H1 (cell line): Measurements from ENCODE around the gene LRG1. TPM values are rescaled to one million over a fixed set of nuclear protein-coding genes. Genes with fewer than 3 reads are reported as not detected.

Experiments used
- RFX5 ChIP-seq: IDR thresholded peaks from 2 replicates; pipeline ENCODE4 v1.6.1; 2011; ENCODE audit warnings: low read depth, low read length, improper control_type of control experiment, borderline replicate concordance
- TAF1 ChIP-seq: IDR thresholded peaks from 2 replicates; pipeline ENCODE4 v1.6.1; 2011; ENCODE audit warnings: mild to moderate bottlenecking, low read depth, low read length
- polyA plus RNA-seq, 7 experiments: library from polyadenylated mRNA; depleted of rRNA in 3 of 7; stranded (reverse) in 5 of 7; unstranded in 2 of 7; fragments of >200 nt in 5 of 7; fragments of 200-250 nt in 2 of 7; gene quantifications; 1 replicate in 5 of 7; 2 replicates in 1 of 7; 4 replicates in 1 of 7; pipeline versions ENCODE4 v1.2.1 to v1.2.3, GENCODE V29; 2011 to 2013; ENCODE audit warnings: missing spikeins in 2 of 7, mixed read lengths in 2 of 7
- total RNA-seq: library from RNA; stranded (reverse); fragmentation: NEBNext Ultra II Directional; extraction: Animal tissue kit (Norgen Biotek cat#: 25700); gene quantifications from 2 replicates; pipeline ENCODE4 v1.2.1, GENCODE V29; 2021

The LRG1 gene
- total and polyA plus RNA-seq, 2 of the 8 experiments (the other 6 are each of a cell fraction or from before 2014, with no cell fraction given), result 0.48 to 0.79 TPM

DNA sequence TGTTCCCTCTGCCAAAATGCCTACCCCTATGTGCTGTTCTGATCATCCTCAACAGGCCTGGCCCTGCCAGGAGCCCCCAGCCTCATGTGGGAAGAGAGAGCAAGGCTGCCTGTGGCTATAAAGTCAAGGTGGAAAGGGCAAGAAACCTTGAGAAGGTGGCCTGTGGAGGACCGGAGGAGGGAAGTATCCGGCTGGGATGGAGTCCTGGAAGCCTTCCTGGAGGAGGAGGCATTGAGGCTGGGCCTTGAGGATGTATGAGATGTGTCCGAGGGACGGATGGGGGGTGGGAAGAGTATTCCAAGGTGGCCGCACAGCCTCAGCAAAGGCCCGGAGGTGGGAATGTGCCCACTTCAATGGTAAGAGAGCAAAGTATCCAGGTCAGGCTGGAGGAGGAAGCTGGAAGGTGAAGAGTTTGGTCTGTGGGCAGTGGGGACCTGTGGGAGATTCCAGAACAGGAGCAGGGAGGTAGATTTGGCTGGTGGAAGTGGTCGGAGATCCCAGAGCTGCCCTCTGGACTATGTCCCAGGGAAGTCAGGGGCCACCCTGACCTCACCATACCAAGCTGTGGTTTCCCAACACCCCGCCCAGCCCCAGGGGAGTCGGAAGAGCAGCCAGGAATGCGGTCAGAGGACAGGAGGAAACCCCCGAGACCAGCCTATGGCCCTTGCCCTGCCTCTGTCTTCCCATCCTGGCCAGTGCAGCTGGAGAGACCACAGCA lies 18.5 kb downstream of the LRG1 start (continued):
- TF ChIP-seq RFX5 (no peak), TAF1 (no peak)
- TF ChIP-seq, all 59 proteins: peak for 0
